Measurements from ENCODE around the gene PIP4K2C.

PIP4K2C gene

DNA sequence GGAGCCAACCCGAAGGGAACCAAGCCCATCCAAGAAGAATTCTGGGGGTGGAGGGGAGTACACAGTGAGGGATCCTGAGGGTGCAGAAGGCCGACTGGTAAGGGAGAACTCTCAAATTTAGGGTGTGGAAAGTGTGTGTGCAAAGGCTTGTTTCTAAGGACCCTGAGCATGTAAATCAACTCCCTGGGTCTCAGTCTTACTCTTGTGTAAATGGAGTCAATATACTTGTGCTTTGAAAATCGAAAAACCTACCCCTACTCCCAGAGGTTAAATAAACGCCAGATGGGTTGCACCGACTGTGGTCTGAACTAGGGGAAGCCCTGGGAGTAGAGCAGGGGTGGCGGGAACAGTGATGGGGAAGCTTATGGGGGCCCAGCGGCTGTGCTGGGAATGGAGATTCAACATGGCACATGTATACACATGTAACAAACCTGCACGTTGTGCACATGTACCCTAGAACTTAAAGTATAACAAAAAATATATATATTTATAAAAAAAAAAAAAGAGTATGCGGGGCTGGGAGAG lies 36.0 kb downstream of the PIP4K2C start:
- TF ChIP-seq, protein P1, sequence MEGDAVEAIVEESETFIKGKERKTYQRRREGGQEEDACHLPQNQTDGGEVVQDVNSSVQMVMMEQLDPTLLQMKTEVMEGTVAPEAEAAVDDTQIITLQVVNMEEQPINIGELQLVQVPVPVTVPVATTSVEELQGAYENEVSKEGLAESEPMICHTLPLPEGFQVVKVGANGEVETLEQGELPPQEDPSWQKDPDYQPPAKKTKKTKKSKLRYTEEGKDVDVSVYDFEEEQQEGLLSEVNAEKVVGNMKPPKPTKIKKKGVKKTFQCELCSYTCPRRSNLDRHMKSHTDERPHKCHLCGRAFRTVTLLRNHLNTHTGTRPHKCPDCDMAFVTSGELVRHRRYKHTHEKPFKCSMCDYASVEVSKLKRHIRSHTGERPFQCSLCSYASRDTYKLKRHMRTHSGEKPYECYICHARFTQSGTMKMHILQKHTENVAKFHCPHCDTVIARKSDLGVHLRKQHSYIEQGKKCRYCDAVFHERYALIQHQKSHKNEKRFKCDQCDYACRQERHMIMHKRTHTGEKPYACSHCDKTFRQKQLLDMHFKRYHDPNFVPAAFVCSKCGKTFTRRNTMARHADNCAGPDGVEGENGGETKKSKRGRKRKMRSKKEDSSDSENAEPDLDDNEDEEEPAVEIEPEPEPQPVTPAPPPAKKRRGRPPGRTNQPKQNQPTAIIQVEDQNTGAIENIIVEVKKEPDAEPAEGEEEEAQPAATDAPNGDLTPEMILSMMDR (conservative IDR thresholded peaks at IDR 0.05), result no peak
- H3K27ac ChIP-seq, result no peak overlapping the region

DNA sequence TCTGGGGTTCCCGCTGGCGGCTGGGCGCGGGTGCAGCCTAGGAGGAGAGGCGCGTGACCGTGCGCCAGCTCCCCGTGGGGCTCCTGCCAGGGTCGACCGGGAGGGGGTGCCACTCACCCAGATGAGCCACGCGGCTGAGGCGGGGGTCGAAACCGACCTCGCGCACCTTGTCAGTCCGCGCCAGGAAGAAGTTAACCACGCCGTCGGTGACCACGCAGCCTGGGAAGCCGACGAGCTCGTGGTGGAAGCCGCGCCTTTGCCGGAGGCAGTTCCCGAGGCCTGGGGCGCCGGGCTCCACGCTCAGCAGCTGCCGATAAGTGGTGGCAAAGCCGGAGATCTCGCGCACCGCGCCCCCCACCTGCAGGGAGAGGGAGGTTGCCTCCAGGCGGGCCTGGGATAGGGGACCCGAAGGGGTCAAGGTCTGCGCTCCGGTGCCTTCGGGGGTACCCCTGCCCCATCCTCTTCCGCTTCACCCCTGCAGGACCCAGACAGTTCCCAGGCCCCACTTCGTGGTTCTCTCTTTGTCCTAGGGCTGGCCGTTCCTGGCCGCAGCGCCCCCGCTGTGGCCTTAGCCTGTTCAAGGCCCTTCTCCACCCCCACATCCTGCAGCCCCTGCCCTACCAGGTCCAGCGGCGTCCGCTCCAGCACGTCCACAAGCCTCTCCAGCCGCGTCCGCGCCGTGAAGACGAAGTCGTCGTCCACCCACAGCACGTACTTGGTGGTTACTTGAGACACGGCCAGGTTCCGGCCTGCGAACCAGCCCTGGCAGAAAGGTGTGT lies 36.7 kb downstream of the PIP4K2C start:
- H3K27ac ChIP-seq, result no peak overlapping the region
- TF ChIP-seq, protein P1 (conservative IDR thresholded peaks at IDR 0.05), result no peak

DNA sequence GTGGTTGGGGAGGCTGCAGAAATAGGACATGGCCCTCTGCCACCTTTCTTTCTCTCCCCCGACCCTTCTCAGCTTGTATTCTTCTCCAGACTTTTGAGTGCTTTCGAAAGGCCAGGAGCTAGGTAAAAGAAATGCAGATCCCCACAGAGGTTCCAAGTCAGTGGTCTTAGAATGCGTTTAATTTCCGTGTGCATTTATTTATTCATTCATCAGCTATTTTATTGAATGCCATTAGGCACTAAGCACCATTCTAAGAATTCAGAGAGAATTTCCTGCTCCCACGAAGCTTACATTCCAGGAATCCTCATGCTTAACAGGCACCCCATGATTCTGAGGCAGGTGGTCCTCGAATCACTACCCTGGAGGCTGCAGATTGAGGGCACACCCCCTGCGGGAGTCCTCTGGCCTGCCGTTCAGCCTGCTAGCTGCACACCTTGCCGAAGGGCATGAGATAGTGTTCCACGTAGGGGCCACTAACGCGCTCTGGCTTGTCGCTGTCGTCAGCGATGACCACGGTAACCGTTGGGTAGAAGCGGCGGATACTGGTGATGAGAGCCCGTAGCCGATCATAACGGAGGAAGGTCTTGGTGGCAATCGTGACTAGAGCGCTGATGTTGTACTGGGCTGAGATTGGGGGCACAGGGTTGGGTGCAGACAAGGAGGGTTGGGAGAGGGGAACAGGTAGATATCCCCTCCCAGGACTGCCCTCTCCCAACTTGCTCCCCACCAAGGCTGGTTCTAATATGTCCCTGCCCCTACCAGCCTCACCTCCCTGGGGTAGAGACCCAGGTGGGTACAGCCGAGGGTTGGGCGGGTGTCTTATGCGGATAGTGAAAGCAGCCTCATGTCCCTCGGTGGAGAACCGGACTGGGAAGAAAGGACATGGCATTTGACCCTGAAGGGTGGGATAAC lies 37.5 kb downstream of the PIP4K2C start:
- H3K27ac ChIP-seq, result no peak overlapping the region
- TF ChIP-seq, protein P1 (conservative IDR thresholded peaks at IDR 0.05), result no peak

DNA sequence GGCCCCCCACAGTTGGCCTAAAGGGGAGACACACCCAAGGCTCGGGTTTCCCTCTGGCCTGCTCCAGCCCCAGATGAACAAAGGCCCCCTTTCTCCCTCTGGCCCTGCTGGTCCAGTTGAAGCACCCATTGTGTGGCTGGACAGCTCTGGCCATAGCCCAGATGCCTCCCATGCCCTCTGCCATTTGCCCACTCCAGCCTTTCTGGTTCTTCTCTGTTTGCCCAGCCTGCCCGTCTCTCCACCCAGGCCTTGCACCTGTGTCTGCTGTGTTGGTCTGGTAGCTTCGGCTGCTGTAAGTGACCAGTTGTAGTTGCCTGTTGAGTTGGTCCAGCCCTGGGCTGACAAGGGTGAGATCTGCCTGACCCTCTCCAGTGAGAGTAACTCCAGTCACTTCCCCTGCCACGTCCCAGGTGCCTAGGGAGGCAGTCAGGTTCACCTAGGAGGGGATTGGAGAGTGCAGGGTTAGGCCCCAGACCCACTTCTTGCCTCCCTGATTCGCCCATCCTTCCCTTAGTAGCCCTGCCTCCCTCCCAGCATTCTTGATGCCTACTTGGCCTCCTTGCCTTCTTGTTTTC lies 39.0 kb downstream of the PIP4K2C start:
- TF ChIP-seq, protein P1 (conservative IDR thresholded peaks at IDR 0.05), result no peak
- H3K27ac ChIP-seq, result no peak overlapping the region

DNA sequence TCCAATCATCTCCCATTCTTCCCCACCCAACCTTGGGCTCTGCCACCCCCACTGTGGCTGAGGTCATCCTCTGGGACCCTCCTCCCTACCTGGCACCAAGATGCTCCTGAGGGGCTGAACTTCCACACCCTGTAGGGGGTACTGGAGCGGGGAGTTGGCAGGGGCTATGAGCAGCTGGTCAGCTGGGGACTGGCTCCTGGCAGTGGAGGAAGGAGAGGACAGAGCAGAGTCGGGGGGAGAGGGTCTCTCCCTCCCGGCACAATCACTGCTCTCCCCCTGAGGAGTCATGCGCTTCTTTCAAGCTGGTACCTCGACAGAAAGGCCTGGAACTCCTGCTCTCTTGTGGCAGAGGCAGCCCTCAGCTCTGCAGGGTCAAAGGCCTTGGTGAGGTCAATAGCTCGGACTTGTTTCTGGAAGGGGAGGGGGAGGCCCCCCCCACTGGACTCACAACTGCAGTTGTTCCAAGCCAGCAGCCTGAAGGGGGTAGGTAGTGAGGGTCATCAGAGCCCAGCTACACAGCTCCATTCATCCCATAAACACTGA lies 40.0 kb downstream of the PIP4K2C start:
- H3K27ac ChIP-seq, result no peak overlapping the region
- TF ChIP-seq, protein P1 (conservative IDR thresholded peaks at IDR 0.05), result no peak

DNA sequence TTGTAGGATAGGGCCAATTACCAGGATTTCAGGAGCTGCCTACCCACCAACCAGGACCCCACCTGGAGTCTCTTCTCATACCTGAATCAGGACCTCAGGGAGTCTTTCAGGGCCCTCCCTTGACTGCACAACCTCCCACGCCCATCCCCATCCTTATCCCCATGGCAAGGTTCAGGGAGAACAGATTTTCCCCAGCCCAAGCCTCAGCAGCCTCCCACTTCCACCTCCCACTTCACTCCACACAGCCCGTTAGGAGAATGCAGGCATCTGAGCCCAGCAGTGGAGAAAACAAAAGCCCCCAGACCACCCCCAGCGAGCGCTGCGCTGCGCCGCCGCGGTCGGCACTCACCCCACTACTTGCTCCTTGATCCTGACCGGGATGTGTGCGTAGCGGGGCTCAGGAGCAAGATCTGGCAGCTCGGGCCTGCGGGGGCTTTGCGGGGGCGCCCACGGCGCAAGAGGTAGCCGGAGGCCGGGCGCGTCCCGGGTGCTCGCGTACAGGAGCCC lies 40.6 kb downstream of the PIP4K2C start:
- TF ChIP-seq, protein P1 (conservative IDR thresholded peaks at IDR 0.05), result no peak
- no peak overlapping the region; the same call in 1 of the 2 replicates for H3K27ac ChIP-seq

Measured in VCaP (cell line).